ENCODE results near the gene DGKQ.

DNA sequence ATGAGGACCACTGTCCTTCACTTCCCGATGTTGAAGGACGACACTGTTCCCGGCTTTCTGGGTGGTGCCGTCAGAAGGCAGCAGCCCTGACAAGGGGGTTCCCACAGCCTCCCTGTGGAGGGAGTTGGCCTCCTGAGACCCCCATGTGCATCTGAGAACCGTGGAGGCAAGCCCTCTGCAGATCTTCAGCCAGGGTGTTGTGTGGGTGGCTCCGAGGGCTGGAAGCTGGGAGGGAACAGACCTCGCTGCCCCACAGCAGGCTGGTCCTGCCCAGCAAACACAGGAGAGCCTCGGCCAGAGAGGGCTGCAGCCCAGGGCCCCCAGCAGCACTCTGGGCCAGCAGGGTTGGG, 16.2 kb downstream of the DGKQ start:
- TF ChIP-seq YY1 (IDR thresholded peaks at IDR 0.05; ENCODE audit: insufficient read depth, insufficient read length): no peak
- no peak for TF ChIP-seq ZNF274 (IDR thresholded peaks at IDR 0.05; ENCODE audit: low read depth, low read length)
- TF ChIP-seq SUZ12 (IDR thresholded peaks at IDR 0.05; ENCODE audit: extremely low read depth, insufficient read depth, insufficient read length): no peak

Measured in NT2/D1 (cell line).